ENCODE data around the gene MLLT3.

- TF ChIP-seq EZH2 (IDR thresholded peaks at IDR 0.05; ENCODE audit: insufficient read depth, poor library complexity, severe bottlenecking) (no peak), EZH2phosphoT487 (IDR thresholded peaks at IDR 0.05; ENCODE audit: insufficient read depth, low read depth) (no peak)
These were observed 68.6 kb downstream of the MLLT3 start for GRCh38 chr9:20553558-20554149.

All from GM23248 (cell line).